ENCODE measurements around the gene SLC17A1. TPM values are rescaled to one million over a fixed set of nuclear protein-coding genes. Genes with fewer than 3 reads are reported as not detected.

Gene SLC17A1
- total RNA-seq, result 14.0 TPM

GRCh38 chr6:25831532-25832306 lies at the start of gene SLC17A1:
Gene SLC17A1 (minus strand): TSS chr6:25832052. CDS start chr6:25830557, 1,495 bp downstream.

GRCh38 chr6:25874118-25874517 lies 42.3 kb upstream of the SLC17A1 start, which contains the start of gene SLC17A3:
Gene SLC17A3 (minus strand): TSS chr6:25874243. CDS start chr6:25868387, 5,856 bp downstream.

GRCh38 chr6:25754535-25754934 lies 77.3 kb downstream of the SLC17A1 start, which contains the start of gene SLC17A4:
Gene SLC17A4 (plus strand): TSS chr6:25754742. CDS start chr6:25761963, 7,221 bp downstream.

Other genes starting within 250 kb of the SLC17A1 start
- gene SCGN, start 179.8 kb downstream of the SLC17A1 start, total RNA-seq, result 0.35 TPM
- 0.23 TPM for gene SLC17A4, start 77.3 kb downstream of the SLC17A1 start, total RNA-seq
- 0.12 TPM for gene SLC17A3, start 42.2 kb upstream of the SLC17A1 start, total RNA-seq
- gene SLC17A2, start 98.6 kb upstream of the SLC17A1 start, total RNA-seq, result 0.58 TPM
- 12.7 TPM for gene TRIM38, start 130.8 kb upstream of the SLC17A1 start, total RNA-seq